Measurements from ENCODE around the gene PRR36. TPM values are rescaled to one million over a fixed set of nuclear protein-coding genes. Genes with fewer than 3 reads are reported as not detected.

PRR36 gene
- total RNA-seq (2021) (21.9 to 34.3 TPM (median 31.0 TPM) in 3 replicates), Bru-seq, nascent RNA (percentile 53 among the genes with signal in this experiment)
- long read RNA-seq, experiment 1, full-length matches to known transcripts: 4 of 11 reads
- long read RNA-seq, experiment 1, partial matches to known transcripts: 2 of 11 reads
- long read RNA-seq, experiment 1, other reads (novel, unspliced or antisense): 5 of 11 reads
- long read RNA-seq, experiment 2, full-length matches to known transcripts: 1 of 32 reads
- long read RNA-seq, experiment 2, partial matches to known transcripts: 29 of 32 reads
- long read RNA-seq, experiment 2, other reads (novel, unspliced or antisense): 2 of 32 reads
- long read RNA-seq, experiment 3: 0 reads

- ChIA-PET POLR2A (interaction anchor here (0.5 to 1.0 kb wide), 4 partner anchors 11 to 48 kb away, joined by 3 to 5 read pairs (median 3); partner anchors contain the start of gene SNAPC2), CTCF (interaction anchor here (0.7 to 3.8 kb wide), 12 partner anchors 10 to 306 kb away, joined by 3 to 21 read pairs (median 4); partner anchors contain the start of genes LRRC8E and MAP2K7)
- no peaks in the 10 kb centered on the region for H3K9me3 Mint-ChIP-seq
- H3K27me3 Mint-ChIP-seq (ENCODE audit: low read depth): peaks cover 36% of the 10 kb centered on the region
- H3K4me3 Mint-ChIP-seq: peak within 1 kb of the TSS; percentile 93
- DNase-seq (ENCODE audit: low spot score): peak; percentile 88
- TF ChIP-seq NFYB (CRISPR knock-in tag; conservative IDR thresholded peaks at IDR 0.05; ENCODE audit: low read depth) (peak; percentile 89), SP1 (CRISPR knock-in tag; conservative IDR thresholded peaks at IDR 0.05) (peak; percentile 64), MYBL2 (CRISPR knock-in tag; IDR thresholded peaks at IDR 0.05) (no peak), ZNF416 (CRISPR knock-in tag; IDR thresholded peaks at IDR 0.05) (no peak), TCF7 (CRISPR knock-in tag; IDR thresholded peaks at IDR 0.05; ENCODE audit: low read depth) (no peak), TP53 (CRISPR knock-in tag; IDR thresholded peaks at IDR 0.05) (0 out of 2 replicates have a peak, but pooled peaks have one; percentile 46), FOXP1 (CRISPR knock-in tag; IDR thresholded peaks at IDR 0.05; ENCODE audit: borderline replicate concordance) (peak; percentile 23; the same call in 1 of the 2 replicates)
- TF ChIP-seq, protein P1, sequence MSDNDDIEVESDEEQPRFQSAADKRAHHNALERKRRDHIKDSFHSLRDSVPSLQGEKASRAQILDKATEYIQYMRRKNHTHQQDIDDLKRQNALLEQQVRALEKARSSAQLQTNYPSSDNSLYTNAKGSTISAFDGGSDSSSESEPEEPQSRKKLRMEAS (CRISPR knock-in tag; IDR thresholded peaks at IDR 0.05): peak; percentile 60; the same call in 1 of the 2 replicates
- ATAC-seq: peak; percentile 61
- H3K36me3 Mint-ChIP-seq: no peaks in the 10 kb centered on the region
- H3K4me1 Mint-ChIP-seq: peaks cover 19% of the 10 kb centered on the region
- H3K27ac Mint-ChIP-seq: no peak within 1 kb of the TSS
These were observed at the start of gene PRR36 for GRCh38 chr19:7874076-7874896. TSS of gene PRR36 (minus strand) at chr19:7874390. CDS start at chr19:7873689, 701 bp downstream.

DNA sequence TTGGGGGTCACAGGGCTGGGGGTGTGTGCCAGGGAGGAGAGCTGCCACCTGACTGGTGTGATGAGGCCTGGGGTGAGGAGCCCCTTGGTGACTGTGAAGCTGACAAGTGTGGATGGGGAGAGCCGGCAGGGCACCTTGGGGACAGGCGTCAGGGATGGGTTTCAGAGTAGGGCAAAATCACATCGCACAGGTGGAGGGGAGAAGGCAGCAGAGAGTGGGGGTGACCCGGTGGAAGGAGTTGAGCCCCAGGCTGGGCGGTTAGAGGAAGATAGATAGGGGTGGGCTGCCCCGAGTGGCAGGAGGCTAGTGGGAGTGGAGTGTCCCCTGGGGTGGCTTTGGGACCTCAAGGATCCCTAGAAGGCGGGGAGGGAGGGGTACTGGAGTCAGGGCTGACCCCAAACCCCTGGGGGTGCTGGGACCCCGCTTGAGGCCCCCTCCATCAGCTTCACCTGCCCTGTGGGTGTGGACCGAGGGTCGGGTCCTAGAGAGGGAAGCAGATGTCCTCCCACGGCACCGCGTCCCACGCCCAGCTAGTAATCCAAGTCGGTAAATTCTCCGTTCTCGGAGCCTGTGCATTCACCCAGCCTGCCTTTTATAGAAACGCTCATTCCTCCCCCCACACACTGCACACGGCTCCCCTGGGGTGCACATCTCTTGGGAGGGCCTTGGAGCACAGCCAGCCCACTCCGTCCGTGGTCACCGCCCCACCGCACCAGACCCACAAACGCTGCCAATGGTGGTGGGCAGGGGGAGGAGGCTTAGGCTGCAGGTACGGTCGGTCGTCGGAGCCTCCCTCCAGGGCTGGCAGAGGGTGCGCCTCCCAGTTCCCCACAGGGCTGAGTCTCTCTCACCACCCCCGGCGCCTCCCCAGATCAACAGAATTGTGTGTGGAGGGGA is 49.4 kb upstream of the PRR36 start:
- H3K27ac Mint-ChIP-seq: no peak overlapping the region
- peaks cover 16% of the 10 kb centered on the region for H3K27me3 Mint-ChIP-seq (ENCODE audit: low read depth)
- ATAC-seq (no peak), DNase-seq (ENCODE audit: low spot score) (no peak)
- no peak for TF ChIP-seq ZNF263 (CRISPR knock-in tag; IDR thresholded peaks at IDR 0.05; ENCODE audit: low read depth)
- no peak for TF ChIP-seq IRF2 (CRISPR knock-in tag; IDR thresholded peaks at IDR 0.05; ENCODE audit: borderline replicate concordance, low read depth)
- TF ChIP-seq, protein P2, sequence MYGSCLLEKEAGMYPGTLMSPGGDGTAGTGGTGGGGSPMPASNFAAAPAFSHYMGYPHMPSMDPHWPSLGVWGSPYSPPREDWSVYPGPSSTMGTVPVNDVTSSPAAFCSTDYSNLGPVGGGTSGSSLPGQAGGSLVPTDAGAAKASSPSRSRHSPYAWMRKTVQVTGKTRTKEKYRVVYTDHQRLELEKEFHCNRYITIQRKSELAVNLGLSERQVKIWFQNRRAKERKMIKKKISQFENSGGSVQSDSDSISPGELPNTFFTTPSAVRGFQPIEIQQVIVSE (CRISPR knock-in tag; IDR thresholded peaks at IDR 0.05; ENCODE audit: borderline replicate concordance): no peak
- TF ChIP-seq, protein P3, sequence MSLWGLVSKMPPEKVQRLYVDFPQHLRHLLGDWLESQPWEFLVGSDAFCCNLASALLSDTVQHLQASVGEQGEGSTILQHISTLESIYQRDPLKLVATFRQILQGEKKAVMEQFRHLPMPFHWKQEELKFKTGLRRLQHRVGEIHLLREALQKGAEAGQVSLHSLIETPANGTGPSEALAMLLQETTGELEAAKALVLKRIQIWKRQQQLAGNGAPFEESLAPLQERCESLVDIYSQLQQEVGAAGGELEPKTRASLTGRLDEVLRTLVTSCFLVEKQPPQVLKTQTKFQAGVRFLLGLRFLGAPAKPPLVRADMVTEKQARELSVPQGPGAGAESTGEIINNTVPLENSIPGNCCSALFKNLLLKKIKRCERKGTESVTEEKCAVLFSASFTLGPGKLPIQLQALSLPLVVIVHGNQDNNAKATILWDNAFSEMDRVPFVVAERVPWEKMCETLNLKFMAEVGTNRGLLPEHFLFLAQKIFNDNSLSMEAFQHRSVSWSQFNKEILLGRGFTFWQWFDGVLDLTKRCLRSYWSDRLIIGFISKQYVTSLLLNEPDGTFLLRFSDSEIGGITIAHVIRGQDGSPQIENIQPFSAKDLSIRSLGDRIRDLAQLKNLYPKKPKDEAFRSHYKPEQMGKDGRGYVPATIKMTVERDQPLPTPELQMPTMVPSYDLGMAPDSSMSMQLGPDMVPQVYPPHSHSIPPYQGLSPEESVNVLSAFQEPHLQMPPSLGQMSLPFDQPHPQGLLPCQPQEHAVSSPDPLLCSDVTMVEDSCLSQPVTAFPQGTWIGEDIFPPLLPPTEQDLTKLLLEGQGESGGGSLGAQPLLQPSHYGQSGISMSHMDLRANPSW (CRISPR knock-in tag; conservative IDR thresholded peaks at IDR 0.05; ENCODE audit: low read depth): no peak
- no peak for TF ChIP-seq ZNF138 (CRISPR knock-in tag; conservative IDR thresholded peaks at IDR 0.05)
- TF ChIP-seq FOXJ3 (CRISPR knock-in tag; IDR thresholded peaks at IDR 0.05; ENCODE audit: borderline replicate concordance): no peak
- TF ChIP-seq NR3C1 (CRISPR knock-in tag; conservative IDR thresholded peaks at IDR 0.05; ENCODE audit: low read depth): no peak
- no peak for TF ChIP-seq CBFB (CRISPR knock-in tag; IDR thresholded peaks at IDR 0.05; ENCODE audit: low read depth)
- no peak for TF ChIP-seq E2F4 (CRISPR knock-in tag; IDR thresholded peaks at IDR 0.05; ENCODE audit: borderline replicate concordance, low read depth)
- TF ChIP-seq AFF4 (CRISPR knock-in tag; IDR thresholded peaks at IDR 0.05; ENCODE audit: borderline replicate concordance): no peak
- TF ChIP-seq ELF4 (CRISPR knock-in tag; IDR thresholded peaks at IDR 0.05; ENCODE audit: low read depth): no peak
- ChIA-PET POLR2A (no interaction called here), CTCF (interaction anchor here (0.7 to 2.9 kb wide), 6 partner anchors 20 to 70 kb away, joined by 3 to 11 read pairs (median 4); partner anchors contain the start of genes MAP2K7 and TIMM44)
- H3K4me1 Mint-ChIP-seq: peaks cover 9% of the 10 kb centered on the region
- no peaks in the 10 kb centered on the region for H3K36me3 Mint-ChIP-seq
- no peaks in the 10 kb centered on the region for H3K9me3 Mint-ChIP-seq
- no peak overlapping the region for H3K4me3 Mint-ChIP-seq
